CD4-positive, alpha-beta T cell treated with Interleukin-1 beta for 1 hour (primary cell): ENCODE results near the gene GRIN1.

ENCODE experiments used
- DNase-seq, 2 donors: peaks; one replicate each; pipeline ENCODE4 v3.0.0-alpha.2; 2020 to 2022

Gene GRIN1

DNA sequence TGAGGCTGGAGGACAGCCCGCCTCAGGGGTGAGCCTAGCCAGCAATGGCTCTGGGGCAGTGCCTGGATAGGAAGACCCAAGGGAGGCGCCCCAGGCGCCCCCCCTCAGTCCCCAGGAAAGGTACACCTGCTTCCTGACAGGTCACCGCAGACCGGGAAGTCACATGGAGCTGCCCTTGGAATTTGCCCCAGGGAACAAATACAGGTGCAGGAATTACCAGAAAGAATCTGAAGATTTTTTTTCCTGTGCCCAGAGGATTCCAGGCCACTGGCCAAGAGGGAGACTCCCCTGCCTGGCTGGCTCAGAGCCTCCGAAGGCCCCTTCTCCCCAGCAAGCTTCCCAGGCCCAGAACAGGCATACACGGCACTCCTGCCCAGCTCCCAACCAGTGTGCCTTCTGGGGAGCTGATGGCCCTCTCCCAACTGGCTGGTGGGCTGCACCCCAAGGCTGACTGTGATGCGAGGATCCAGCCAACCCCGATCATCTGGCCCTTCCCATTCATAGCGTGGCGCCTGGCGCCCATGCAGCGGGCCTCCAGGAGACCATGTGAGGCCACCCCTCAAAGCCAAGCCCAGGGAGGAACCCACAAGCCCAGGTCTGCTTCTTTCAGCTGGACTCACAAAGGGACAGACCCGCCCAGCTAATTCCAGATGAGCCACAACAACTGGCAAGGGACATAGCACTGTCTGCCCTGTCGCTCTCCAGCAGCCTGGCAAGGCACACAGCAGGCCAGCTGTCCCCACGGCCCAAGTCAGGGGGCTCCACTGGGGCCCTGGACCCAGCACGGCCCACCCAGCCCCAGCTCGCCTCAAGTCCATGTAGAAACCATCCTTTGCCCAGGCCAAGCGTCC is 59.3 kb downstream of the GRIN1 start:
- DNase-seq: no peak

DNA sequence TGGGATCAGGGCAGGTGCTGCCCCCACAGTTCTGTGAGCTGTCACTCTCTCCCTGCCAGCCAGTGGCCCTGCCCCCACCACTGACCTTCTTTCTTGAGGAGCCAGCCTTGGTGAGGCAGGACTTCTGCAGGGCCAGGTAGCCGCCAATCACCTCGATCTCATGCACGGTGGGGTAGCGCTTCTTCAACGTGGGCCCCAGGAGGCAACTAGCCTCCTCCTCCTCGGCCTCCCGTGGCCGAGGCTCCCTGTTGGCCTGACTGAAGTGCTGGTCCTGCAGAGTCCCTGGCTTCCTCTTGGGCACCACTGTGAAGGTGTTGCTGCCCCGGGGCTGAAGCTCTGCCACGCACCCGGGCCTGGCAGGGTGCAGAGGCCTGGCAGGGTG is 59.9 kb downstream of the GRIN1 start:
- DNase-seq: no peak

DNA sequence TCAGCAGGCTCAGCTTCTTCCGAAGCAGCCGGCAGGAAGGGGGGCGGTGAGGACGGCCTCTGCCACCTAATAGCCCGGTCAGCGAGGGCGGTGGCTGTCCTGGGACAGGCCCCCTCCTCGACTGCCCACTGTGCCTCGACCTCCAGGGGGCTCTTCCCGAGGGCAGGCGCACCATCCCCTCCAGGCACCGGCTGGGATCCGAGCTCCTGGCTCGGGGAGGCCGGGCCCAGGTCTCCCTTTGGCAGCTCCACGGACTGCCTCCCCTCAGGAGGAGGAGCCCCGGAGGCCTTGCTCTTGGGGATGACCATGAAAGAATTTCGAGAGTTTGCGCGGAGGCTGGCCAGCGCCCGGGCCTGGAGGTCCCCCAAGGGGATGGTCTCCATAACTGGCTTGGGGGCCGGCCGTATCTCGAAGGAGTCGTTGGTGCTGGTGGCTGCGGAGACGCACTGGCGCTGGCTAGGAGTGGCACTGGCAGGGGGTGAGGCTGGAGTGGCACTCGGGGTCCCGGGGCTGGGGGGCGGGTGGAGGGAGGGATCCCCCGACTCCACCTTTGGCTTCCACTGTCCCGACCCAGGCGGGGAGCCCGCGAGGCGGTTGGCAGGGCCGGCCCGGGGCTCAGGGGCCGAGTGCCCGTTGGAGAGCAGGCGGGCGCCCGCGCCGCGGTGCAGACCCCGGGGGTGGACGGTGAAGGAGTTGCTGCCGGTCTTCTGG is 60.6 kb downstream of the GRIN1 start:
- no peak for DNase-seq

GRCh38 chr9:137200311-137201204 is 61.6 kb downstream of the GRIN1 start, which contains the start of gene TPRN:
Gene TPRN (minus strand): TSS chr9:137200741. CDS start chr9:137200711, 30 bp downstream.
- peak; percentile 98 to 99 for DNase-seq

- no peak for DNase-seq
Measured at GRCh38 chr9:137201205-137201868, 62.4 kb downstream of the GRIN1 start.

GRCh38 chr9:137202966-137203365 is 64.0 kb downstream of the GRIN1 start:
- DNase-seq: no peak

GRCh38 chr9:137204731-137205125 is 65.8 kb downstream of the GRIN1 start:
- no peak for DNase-seq

DNA sequence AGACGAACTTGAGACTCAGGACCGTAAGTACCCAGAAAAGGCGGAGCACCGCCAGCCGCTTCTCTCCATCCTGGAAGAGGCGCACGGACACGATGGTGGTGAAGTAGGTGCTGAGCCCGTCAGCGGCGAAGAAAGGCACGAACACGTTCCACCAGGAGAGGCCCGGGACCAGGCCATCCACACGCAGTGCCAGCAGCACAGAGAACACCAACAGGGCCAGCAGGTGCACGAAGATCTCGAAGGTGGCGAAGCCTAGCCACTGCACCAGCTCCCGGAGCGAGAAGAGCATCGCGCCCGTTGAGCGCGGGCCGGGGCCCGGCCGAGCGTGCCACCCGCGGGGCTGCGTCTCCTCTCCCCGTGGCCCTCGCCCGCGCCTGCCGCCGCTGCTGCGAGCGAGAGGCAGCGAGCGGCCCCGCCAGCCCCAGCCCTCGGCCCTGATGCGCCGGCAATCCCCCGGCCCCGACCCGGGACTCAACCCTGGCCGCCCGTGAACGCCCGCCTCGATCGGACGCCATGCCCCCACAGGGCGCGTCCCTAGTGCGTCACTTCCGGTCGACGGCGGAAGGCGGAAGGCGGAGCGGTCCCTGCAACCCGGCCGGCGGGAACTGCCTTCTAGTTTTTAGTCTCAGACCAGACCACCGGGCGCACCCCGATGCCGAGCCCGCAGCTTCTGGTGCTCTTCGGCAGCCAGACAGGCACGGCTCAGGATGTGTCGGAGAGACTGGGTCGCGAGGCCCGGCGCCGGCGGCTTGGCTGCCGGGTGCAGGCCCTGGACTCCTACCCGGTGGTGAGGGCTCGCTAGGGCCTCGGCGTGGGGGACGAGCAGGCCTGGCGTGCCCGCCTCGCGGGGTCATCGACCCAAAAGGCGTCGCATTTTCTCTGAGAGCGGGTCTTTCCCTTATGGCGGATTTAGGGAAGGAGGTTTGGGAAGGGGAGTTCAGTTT is 66.4 kb downstream of the GRIN1 start, which contains the start of the genes NDOR1 and TMEM203:
Gene NDOR1 (plus strand): TSS at position 575 of the 944 bp plus-strand sequence. CDS start 78 bp downstream, at position 653.
Gene TMEM203 (minus strand): TSS at position 523 of the 944 bp plus-strand sequence. CDS start 234 bp downstream, at position 289.
- DNase-seq: peak; percentile 90 to 92

- DNase-seq: no peak
Measured at GRCh38 chr9:137206602-137207001, 67.6 kb downstream of the GRIN1 start.

GRCh38 chr9:137211532-137211931 is 72.6 kb downstream of the GRIN1 start:
- DNase-seq: no peak

DNA sequence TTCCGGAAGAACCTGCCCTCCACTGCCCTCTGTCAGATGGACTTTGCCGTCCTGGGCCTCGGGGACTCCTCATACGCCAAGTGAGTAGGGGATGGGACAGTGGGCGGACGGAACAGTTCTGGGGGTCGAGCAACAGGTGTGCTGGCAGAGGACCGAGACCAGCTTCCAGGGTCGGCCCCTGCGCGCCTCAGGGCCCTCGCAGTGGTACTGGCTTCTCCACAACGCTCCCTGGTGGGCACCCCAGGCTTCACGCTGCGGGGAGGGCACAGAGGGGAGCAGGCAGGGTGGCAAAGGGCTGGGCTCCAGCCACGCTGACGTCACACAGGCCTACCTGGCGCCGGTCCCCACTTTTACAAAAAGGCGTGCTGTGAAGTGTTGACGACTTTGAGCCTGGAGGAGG is 73.6 kb downstream of the GRIN1 start:
- DNase-seq: no peak

DNA sequence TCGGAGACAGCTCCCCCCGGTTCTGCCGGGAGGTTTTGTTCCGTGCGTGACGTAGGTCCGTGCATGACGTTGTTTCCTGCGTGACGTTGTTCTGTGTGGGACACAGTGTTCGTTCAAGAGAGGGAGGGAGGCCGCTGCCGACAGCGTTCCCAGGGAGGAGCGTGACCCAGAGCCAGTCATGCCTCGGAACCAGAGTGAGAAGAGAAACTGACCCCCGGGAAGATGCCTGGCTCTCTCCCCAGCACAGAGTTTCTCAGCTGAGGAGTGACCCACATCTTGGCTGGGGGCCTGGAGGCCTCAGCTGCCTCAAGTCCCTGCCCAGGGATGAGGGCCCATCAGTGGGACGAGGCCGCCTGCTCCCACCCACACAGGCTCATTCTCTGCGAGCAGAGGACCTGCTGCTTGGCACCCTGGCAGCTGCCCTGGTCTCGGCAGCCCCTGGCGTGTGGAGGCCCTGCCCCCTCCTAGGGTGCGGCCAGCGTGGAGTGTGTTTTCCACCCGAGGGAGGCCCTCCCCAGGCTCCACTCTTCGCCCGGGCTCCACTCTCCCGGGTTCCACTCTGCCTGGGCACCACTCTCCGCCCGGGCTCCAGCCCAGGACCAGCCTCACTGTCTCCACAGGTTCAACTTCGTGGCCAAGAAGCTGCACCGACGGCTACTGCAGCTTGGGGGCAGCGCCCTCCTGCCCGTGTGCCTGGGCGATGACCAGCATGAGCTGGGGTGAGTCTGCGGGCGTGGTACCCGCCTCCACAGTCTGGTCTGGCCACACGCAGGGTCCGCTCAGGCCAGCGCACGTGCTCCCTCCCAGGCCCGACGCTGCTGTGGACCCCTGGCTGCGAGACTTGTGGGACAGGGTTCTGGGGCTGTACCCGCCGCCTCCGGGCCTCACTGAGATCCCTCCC is 74.5 kb downstream of the GRIN1 start:
- DNase-seq: no peak

DNA sequence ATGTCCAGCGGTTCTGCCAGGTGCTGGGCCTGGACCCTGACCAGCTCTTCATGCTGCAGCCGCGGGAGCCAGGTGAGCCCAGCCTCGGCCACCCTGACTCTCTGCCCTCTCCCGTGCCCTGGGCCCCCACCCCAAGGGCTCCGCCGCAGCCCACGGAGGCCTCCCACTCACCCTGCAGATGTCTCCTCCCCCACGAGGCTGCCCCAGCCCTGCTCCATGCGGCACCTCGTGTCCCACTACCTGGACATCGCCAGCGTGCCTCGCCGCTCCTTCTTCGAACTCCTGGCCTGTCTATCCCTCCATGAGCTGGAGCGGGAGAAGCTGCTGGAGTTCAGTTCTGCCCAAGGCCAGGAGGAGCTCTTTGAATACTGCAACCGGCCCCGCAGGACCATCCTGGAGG is 75.7 kb downstream of the GRIN1 start:
- no peak for DNase-seq

- DNase-seq: no peak
Measured at GRCh38 chr9:137215196-137215986, 76.4 kb downstream of the GRIN1 start.

DNA sequence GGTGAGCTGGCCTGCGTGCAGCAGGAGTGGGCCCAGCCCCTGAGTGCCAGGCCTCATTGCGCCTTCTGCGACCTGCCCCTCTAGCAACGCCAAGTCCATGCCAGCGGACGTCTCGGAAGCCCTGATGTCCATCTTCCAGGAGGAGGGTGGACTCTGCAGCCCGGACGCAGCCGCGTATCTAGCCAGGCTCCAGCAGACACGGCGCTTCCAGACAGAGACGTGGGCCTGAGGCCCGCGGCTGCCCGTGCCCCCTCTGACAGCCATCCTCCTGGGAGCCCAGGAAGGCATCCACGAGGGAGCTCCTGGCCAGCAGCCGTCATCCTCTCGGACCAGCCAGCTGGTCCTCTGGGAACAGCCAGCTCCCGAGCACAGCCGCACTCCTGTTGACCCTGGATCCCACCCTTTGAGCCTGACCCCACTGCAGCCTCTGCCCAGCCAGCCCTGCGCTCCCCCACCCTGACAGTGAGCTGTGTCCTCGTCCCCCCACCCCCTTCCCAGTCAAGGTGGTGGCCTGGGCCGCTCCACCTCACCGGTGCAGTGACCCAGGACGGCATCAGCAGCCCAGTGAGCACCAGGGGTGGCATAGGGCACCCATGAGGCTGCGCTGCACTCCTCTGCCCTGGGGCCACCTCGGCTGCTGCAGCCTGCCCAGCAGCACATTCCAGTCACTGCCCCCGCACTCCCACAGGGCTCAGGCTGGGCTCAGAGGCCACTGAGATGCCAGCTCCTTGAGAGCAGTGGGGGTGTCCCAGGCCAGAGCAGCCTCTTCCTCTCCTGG is 77.4 kb downstream of the GRIN1 start:
- DNase-seq: no peak

- no peak for DNase-seq
Measured at GRCh38 chr9:137217276-137218211, 78.6 kb downstream of the GRIN1 start.

DNA sequence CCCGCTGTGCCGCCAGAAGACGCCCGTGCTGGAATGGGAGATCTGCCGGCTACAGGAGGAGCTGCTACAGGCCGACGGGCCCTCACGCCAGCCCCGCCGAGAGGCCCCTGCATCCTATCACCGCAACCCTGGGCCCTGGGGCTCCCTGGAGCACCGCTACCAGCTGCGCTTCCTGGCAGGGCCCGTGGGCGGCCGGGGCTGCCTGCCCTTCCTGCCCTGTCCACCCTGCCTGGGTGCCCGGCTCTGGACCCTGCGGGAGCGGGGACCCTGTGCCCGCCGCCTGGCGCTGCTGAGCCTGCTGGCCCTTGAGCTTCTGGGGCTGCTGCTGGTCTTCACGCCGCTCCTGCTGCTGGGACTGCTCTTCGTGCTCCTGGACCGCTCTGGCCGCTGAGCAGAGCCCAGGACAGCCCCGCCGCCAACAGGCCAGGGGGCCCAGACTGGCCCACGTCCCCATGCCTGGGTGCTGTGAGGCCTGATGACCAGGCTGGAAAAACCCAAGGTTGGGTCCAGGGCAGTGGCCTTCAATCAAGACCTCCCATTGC is 79.3 kb downstream of the GRIN1 start:
- DNase-seq: no peak
